ENCODE results near the gene PPP1R14B.

DNA sequence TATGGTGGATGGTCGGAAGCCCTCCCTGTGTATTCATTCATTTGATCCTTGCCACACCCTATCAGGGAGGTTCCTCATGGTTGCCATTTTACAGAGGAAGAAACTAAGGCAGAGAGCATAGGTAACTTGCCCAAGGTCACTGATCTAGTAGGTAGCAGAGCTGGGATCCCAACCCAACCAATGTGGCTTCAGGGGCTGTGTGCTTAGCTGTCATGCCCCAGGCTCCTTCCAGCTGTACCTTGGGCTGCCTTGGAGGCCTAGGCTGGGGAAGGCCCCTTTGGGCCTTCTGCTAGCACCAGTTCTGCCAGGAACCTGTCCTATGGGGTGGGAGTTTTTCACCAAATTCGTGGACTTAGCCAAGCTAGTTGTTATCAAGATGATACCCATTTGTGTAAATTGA lies 29.1 kb upstream of the PPP1R14B start:
- TF ChIP-seq, protein P1, sequence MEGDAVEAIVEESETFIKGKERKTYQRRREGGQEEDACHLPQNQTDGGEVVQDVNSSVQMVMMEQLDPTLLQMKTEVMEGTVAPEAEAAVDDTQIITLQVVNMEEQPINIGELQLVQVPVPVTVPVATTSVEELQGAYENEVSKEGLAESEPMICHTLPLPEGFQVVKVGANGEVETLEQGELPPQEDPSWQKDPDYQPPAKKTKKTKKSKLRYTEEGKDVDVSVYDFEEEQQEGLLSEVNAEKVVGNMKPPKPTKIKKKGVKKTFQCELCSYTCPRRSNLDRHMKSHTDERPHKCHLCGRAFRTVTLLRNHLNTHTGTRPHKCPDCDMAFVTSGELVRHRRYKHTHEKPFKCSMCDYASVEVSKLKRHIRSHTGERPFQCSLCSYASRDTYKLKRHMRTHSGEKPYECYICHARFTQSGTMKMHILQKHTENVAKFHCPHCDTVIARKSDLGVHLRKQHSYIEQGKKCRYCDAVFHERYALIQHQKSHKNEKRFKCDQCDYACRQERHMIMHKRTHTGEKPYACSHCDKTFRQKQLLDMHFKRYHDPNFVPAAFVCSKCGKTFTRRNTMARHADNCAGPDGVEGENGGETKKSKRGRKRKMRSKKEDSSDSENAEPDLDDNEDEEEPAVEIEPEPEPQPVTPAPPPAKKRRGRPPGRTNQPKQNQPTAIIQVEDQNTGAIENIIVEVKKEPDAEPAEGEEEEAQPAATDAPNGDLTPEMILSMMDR (IDR thresholded peaks at IDR 0.05; ENCODE audit: insufficient read depth, low read length) = no peak
- no peak for TF ChIP-seq GABPA (IDR thresholded peaks at IDR 0.05; ENCODE audit: low read depth)
